PC-3 (cell line): ENCODE data around the gene DRG2. TPM values are rescaled to one million over a fixed set of nuclear protein-coding genes. Genes with fewer than 3 reads are reported as not detected.

Source experiments
- ATAC-seq: fragments of 200-7000 bp; cut with Tn5 transposase; 2 replicates; pipeline ENCODE4 v1.9.1; 2020; ENCODE audit warnings: mild to moderate bottlenecking, moderate library complexity
- BruUV-seq: library from RNA; stranded (reverse); fragments of 400-500 nt; replicated peaks from 2 replicates; lab custom pipeline; 2021; lab: Mats Ljungman, UMichigan
- CTCF ChIA-PET: fragments of 300-600 bp; sonication (Branson Sonifier 250); formaldehyde crosslinking; loops from one replicate; lab custom pipeline; 2022; ENCODE audit warnings: antibody characterized with exemption; lab: Charles Lee
- POLR2A ChIA-PET: fragments of 300-600 bp; sonication (Branson Sonifier 250); formaldehyde crosslinking; loops from one replicate; lab custom pipeline; 2022; ENCODE audit warnings: antibody characterized with exemption; ENCODE audit not compliant: unreplicated experiment; lab: Charles Lee
- DNase-seq: peaks from one replicate; pipeline ENCODE4 v3.0.0-alpha.2; 2015
- H2AFZ ChIP-seq: fragments of 300-600 bp; sonication (generic); 2 replicates; pipeline ENCODE4 v1.6.0; 2016; ENCODE audit warnings: antibody characterized with exemption, low read length
- H3F3A ChIP-seq: fragments of 300-600 bp; sonication (generic); one replicate; pipeline ENCODE4 v1.6.0; 2017; ENCODE audit warnings: antibody characterized with exemption, low read length, control low read depth, mild to moderate bottlenecking; ENCODE audit not compliant: unreplicated experiment
- H3K27ac ChIP-seq: fragments of 300-600 bp; sonication (generic); 2 replicates; pipeline ENCODE4 v1.5.1; 2016; ENCODE audit warnings: mild to moderate bottlenecking, low read length
- H3K27me3 ChIP-seq: fragments of 300-600 bp; sonication (generic); 2 replicates; pipeline ENCODE4 v1.6.1; 2016; ENCODE audit warnings: low read length, mixed read lengths
- H3K36me3 ChIP-seq: fragments of 300-600 bp; sonication (generic); 2 replicates; pipeline ENCODE4 v1.6.1; 2016; ENCODE audit warnings: low read depth, mixed run types, low read length, mixed read lengths
- H3K4me1 ChIP-seq: fragments of 300-600 bp; sonication (generic); 2 replicates; pipeline ENCODE4 v1.5.1; 2016; ENCODE audit warnings: low read length; ENCODE audit not compliant: insufficient read depth
- H3K4me2 ChIP-seq: fragments of 300-600 bp; sonication (generic); 2 replicates; pipeline ENCODE4 v1.6.0; 2016; ENCODE audit warnings: low read length
- H3K4me3 ChIP-seq: fragments of 300-600 bp; sonication (generic); 2 replicates; pipeline ENCODE4 v1.5.1; 2016; ENCODE audit warnings: mild to moderate bottlenecking, low read length, mixed read lengths
- H3K79me2 ChIP-seq: fragments of 300-600 bp; sonication (generic); 2 replicates; pipeline ENCODE4 v1.6.1; 2017; ENCODE audit warnings: low read length, mixed read lengths
- H3K9ac ChIP-seq: fragments of 300-600 bp; sonication (generic); 2 replicates; pipeline ENCODE4 v1.6.0; 2016; ENCODE audit warnings: mild to moderate bottlenecking, low read length
- H3K9me2 ChIP-seq: fragments of 300-600 bp; sonication (generic); replicated peaks from 2 replicates; pipeline ENCODE4 v1.6.1; 2016; ENCODE audit warnings: mixed run types, low read length, mixed read lengths
- H3K9me3 ChIP-seq: fragments of 300-600 bp; sonication (generic); 2 replicates; pipeline ENCODE4 v1.6.1; 2016; ENCODE audit warnings: low read length, mixed read lengths
- H4K20me1 ChIP-seq: fragments of 300-600 bp; sonication (generic); 2 replicates; pipeline ENCODE4 v1.6.1; 2016; ENCODE audit warnings: low read length, mixed read lengths
- EZH2 ChIP-seq: fragments of 300-600 bp; sonication (generic); IDR thresholded peaks from one replicate; pipeline ENCODE4 v1.6.1; 2017; ENCODE audit warnings: antibody characterized with exemption, mild to moderate bottlenecking, low read length; ENCODE audit not compliant: unreplicated experiment
- EZH2phosphoT487 ChIP-seq: fragments of 300-600 bp; sonication (generic); IDR thresholded peaks from 2 replicates; pipeline ENCODE4 v1.6.1; 2018; ENCODE audit warnings: mild to moderate bottlenecking, antibody characterized with exemption, low read length, borderline replicate concordance
- intact Hi-C: fragments of 100-400 bp; cut with micrococcal nuclease; formaldehyde crosslinking; loops from 2 replicates; pipeline ENCODE4 v1.9.0; 2023
- total RNA-seq: library from RNA; depleted of rRNA; stranded (reverse); fragments of >200 nt; gene quantifications from 2 replicates; pipeline ENCODE4 v1.2.3, GENCODE V29; 2014
- TF ChIP-seq, protein P1 (sequence below): fragments of 300-600 bp; sonication (generic); conservative IDR thresholded peaks from 2 replicates; pipeline ENCODE4 v1.5.1; 2017; ENCODE audit warnings: antibody characterized with exemption, low read depth, mild to moderate bottlenecking, low read length

The DRG2 gene
- total RNA-seq, 1 experiment from 2014 or later = 102 TPM

DNA sequence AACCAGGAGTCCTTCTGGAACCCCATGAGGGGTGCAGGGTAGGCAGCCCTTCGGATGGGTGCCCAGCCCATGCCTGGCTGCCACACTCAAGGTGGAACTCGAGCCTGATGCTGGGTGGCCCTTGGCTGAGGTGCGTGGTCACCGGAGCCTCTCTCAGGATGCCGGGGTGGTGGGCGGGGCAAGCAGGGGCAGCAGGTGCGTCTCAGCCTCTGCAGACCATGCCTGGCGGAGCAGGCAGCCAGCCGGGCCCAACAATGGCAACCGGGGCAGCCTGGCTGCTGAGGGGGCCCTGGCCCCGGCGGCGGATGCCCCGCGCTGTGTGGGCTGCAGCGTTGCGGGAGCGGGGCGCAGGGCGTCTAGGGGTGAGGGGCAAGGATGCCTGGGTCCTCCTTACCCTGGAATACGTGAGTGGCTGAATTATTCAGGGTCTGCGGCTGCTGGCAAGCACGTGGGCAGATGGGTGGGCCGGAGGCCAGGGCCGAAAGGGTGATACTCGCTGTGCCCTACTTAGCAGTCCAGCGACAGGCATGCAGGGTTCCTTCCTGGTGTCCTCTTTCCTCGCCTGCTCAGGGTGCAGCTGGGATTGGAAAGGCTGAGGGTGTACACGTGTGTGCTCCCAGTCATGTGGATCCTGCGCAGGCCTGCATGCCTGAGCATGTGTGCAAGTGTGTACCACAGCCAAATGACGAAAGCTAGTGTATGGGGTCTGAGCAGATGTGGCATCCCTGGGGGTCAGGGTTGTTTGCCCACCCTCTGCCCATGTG lies 35.4 kb downstream of the DRG2 start:
- Histone ChIP-seq H3K9ac (no peak overlapping the region), H3K4me2 (no peak overlapping the region), H3K27me3 (no peaks in the 10 kb centered on the region), H3K4me1 (no peaks in the 10 kb centered on the region), H3K27ac (no peak overlapping the region), H4K20me1 (no peaks in the 10 kb centered on the region), H3K4me3 (no peak overlapping the region), H3F3A (no peaks in the 10 kb centered on the region), H3K9me3 (no peaks in the 10 kb centered on the region), H3K79me2 (no peaks in the 10 kb centered on the region), H3K36me3 (no peaks in the 10 kb centered on the region), H3K9me2 (no peaks in the 10 kb centered on the region), H2AFZ (no peak overlapping the region)
- ChIA-PET POLR2A (no interaction called here), CTCF (no interaction called here)
- BruUV-seq = no TSS peak
- TF ChIP-seq EZH2phosphoT487 = no peak
- TF ChIP-seq, protein P1, sequence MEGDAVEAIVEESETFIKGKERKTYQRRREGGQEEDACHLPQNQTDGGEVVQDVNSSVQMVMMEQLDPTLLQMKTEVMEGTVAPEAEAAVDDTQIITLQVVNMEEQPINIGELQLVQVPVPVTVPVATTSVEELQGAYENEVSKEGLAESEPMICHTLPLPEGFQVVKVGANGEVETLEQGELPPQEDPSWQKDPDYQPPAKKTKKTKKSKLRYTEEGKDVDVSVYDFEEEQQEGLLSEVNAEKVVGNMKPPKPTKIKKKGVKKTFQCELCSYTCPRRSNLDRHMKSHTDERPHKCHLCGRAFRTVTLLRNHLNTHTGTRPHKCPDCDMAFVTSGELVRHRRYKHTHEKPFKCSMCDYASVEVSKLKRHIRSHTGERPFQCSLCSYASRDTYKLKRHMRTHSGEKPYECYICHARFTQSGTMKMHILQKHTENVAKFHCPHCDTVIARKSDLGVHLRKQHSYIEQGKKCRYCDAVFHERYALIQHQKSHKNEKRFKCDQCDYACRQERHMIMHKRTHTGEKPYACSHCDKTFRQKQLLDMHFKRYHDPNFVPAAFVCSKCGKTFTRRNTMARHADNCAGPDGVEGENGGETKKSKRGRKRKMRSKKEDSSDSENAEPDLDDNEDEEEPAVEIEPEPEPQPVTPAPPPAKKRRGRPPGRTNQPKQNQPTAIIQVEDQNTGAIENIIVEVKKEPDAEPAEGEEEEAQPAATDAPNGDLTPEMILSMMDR = no peak
- no peak for TF ChIP-seq EZH2
- ATAC-seq (no peak), DNase-seq (no peak)
- intact Hi-C loops = no loop called here

DNA sequence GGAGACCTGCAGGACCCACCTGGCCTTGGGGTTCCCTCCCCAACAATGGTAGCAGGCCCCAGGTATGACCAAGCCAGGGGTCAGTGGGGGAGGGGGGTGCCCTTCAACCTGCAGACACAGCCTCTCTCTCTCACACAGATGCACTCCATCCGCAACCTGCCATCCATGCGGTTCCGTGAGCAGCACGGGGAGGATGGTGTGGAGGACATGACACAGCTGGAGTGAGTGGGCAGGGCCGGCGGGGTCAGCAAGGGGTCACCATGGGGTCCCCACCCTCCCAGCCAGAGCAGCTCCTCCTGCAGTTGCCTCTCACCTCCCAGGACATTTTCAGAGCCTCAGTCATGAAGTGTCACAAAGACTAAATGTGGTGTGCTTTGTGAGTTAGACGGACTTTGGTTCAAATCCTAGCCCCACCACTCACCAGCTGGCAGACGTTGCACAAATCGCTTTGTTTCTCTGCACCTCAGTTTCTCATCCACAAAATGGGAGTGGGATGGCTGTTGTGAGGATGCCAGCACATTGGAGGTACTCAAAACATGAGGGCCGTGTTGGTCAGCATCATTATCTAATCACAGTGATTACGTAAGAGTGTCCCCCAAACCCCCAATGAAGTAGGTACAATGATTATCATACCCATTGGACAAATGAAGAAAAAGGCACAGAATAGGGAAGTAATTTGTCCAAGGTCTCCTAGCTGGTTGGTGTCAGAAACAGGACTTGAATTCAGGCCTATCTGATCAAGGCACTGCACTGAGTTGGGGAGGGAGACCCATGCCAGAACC lies 36.8 kb downstream of the DRG2 start:
- Histone ChIP-seq H3K36me3 (no peaks in the 10 kb centered on the region), H4K20me1 (no peaks in the 10 kb centered on the region), H3F3A (no peaks in the 10 kb centered on the region), H2AFZ (no peak overlapping the region), H3K27ac (no peak overlapping the region), H3K79me2 (no peaks in the 10 kb centered on the region), H3K9me2 (no peaks in the 10 kb centered on the region), H3K4me2 (no peak overlapping the region), H3K4me3 (no peak overlapping the region), H3K27me3 (no peaks in the 10 kb centered on the region), H3K9ac (no peak overlapping the region), H3K9me3 (no peaks in the 10 kb centered on the region), H3K4me1 (no peaks in the 10 kb centered on the region)
- TF ChIP-seq, protein P1 = no peak
- no peak for TF ChIP-seq EZH2
- TF ChIP-seq EZH2phosphoT487 = no peak
- no TSS peak for BruUV-seq
- intact Hi-C loops = no loop called here
- ATAC-seq (no peak), DNase-seq (no peak)
- POLR2A ChIA-PET = no interaction called here
- CTCF ChIA-PET = no interaction called here

DNA sequence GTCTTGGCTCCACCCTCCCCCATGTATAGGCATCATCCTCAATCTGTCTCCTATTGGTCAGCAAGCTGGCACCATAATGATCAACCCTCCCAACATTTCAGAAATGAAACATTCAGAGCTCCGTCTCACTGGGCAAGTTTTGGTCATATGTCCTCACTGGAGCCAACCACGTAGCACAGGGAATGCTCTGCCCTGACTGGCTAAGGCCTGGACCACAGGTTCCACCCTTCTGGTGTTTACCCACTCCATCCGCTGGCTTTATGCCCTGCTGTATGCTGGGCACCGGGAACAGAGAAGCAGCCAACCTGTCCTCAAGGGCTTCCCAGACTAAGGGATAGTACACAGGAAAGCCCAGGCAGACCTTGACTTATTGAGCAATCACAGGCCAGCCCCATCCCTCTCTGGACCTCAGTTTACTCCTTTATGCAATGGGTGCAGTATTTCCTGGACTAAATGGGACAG lies 41.3 kb downstream of the DRG2 start:
- ChIA-PET POLR2A (no interaction called here), CTCF (no interaction called here)
- no TSS peak for BruUV-seq
- ATAC-seq = peak; percentile 85
- no peak overlapping the region for H3K4me2 ChIP-seq
- H3K27ac ChIP-seq = no peak overlapping the region
- H3K9me2 ChIP-seq = no peaks in the 10 kb centered on the region
- no peaks in the 10 kb centered on the region for H3K27me3 ChIP-seq
- H2AFZ ChIP-seq = no peak overlapping the region
- intact Hi-C loops = no loop called here
- H3K79me2 ChIP-seq = no peaks in the 10 kb centered on the region
- peak; percentile 87 for DNase-seq
- no peak overlapping the region for H3K9ac ChIP-seq
- no peaks in the 10 kb centered on the region for H3F3A ChIP-seq
- H3K9me3 ChIP-seq = no peaks in the 10 kb centered on the region
- H4K20me1 ChIP-seq = no peaks in the 10 kb centered on the region
- H3K36me3 ChIP-seq = no peaks in the 10 kb centered on the region
- no peaks in the 10 kb centered on the region for H3K4me1 ChIP-seq
- no peak overlapping the region for H3K4me3 ChIP-seq
- no peak for TF ChIP-seq EZH2
- TF ChIP-seq, protein P1 = no peak
- TF ChIP-seq EZH2phosphoT487 = no peak
